Neural cell (in vitro differentiated cells): ENCODE measurements around the gene GSN. TPM values are rescaled to one million over a fixed set of nuclear protein-coding genes. Genes with fewer than 3 reads are reported as not detected.

ENCODE experiments used
- H2AFZ ChIP-seq: fragments of 200-600, 300-800 bp; sonication (generic), shearing (Covaris generic); 2 replicates; pipeline ENCODE4 v1.6.0; 2014; ENCODE audit warnings: low read depth, mild to moderate bottlenecking, antibody characterized with exemption, low read length, moderate library complexity
- H3F3A ChIP-seq: fragments of 200-600 bp; shearing (Covaris generic); 2 replicates; pipeline ENCODE4 v1.6.1; 2016; ENCODE audit warnings: mild to moderate bottlenecking, moderate library complexity, mixed read lengths, antibody characterized with exemption, low read length; ENCODE audit not compliant: insufficient read depth, poor library complexity, severe bottlenecking
- H3K27ac ChIP-seq: fragments of 200-600, 300-800 bp; sonication (generic), shearing (Covaris generic); 2 replicates; pipeline ENCODE4 v1.5.1; 2014; ENCODE audit warnings: mild to moderate bottlenecking, low read length, moderate library complexity
- H3K27me3 ChIP-seq: fragments of 300-800, 200-600 bp; sonication (generic), shearing (Covaris generic); 2 replicates; pipeline ENCODE4 v1.6.0; 2014; ENCODE audit warnings: mild to moderate bottlenecking, low read depth, low read length, moderate library complexity; ENCODE audit not compliant: insufficient read depth
- H3K36me3 ChIP-seq: fragments of 300-800, 200-600 bp; sonication (generic), shearing (Covaris generic); 2 replicates; pipeline ENCODE4 v1.5.1; 2014; ENCODE audit warnings: mild to moderate bottlenecking, antibody characterized with exemption, low read length, moderate library complexity; ENCODE audit not compliant: insufficient read depth
- H3K4me2 ChIP-seq: fragments of 300-800, 200-600 bp; sonication (generic), shearing (Covaris generic); 2 replicates; pipeline ENCODE4 v1.6.0; 2014; ENCODE audit warnings: mild to moderate bottlenecking, low read length
- H3K4me3 ChIP-seq: fragments of 300-800, 200-600 bp; sonication (generic), shearing (Covaris generic); 2 replicates; pipeline ENCODE4 v1.5.1; 2014; ENCODE audit warnings: mild to moderate bottlenecking, low read length, moderate library complexity
- H3K79me2 ChIP-seq: fragments of 200-600 bp; shearing (Covaris generic); replicated peaks from 2 replicates; pipeline ENCODE4 v1.6.0; 2014; ENCODE audit warnings: mild to moderate bottlenecking, low read length, moderate library complexity; ENCODE audit not compliant: insufficient read depth
- H3K9ac ChIP-seq: fragments of 300-800, 200-600 bp; sonication (generic), shearing (Covaris generic); 2 replicates; pipeline ENCODE4 v1.6.1; 2016; ENCODE audit warnings: mild to moderate bottlenecking, low read length, mixed read lengths
- H3K9me2 ChIP-seq: fragments of 200-600 bp; shearing (Covaris generic); 2 replicates; pipeline ENCODE4 v1.6.1; 2016; ENCODE audit warnings: mild to moderate bottlenecking, low read length, mixed read lengths; ENCODE audit not compliant: insufficient read depth
- H3K9me3 ChIP-seq: fragments of 200-600, 300-800 bp; sonication (generic), shearing (Covaris generic); 2 replicates; pipeline ENCODE4 v1.6.1; 2016; ENCODE audit warnings: mild to moderate bottlenecking, mixed run types, low read length, moderate library complexity, mixed read lengths
- H4K20me1 ChIP-seq: fragments of 200-600 bp; shearing (Covaris generic); 2 replicates; pipeline ENCODE4 v1.6.1; 2016; ENCODE audit warnings: mild to moderate bottlenecking, mixed run types; ENCODE audit not compliant: insufficient read depth
- CTCF ChIP-seq: fragments of 450-650 bp; IDR thresholded peaks from 2 replicates; pipeline ENCODE4 v1.5.1; 2014; ENCODE audit warnings: antibody characterized with exemption, mild to moderate bottlenecking, moderate library complexity; ENCODE audit not compliant: poor library complexity, severe bottlenecking
- EP300 ChIP-seq: fragments of 450-650 bp; conservative IDR thresholded peaks from 2 replicates; pipeline ENCODE4 v1.6.1; 2014; ENCODE audit warnings: antibody characterized with exemption, mild to moderate bottlenecking, moderate library complexity; ENCODE audit not compliant: poor library complexity, severe bottlenecking
- EZH2 ChIP-seq: fragments of 200-600, 300-800 bp; shearing (Covaris generic), sonication (generic); IDR thresholded peaks from 2 replicates; pipeline ENCODE4 v1.6.1; 2014; ENCODE audit warnings: antibody characterized with exemption, low read length, borderline replicate concordance, mild to moderate bottlenecking; ENCODE audit not compliant: insufficient read depth, poor library complexity, severe bottlenecking
- MXI1 ChIP-seq: fragments of 450-650 bp; conservative IDR thresholded peaks from 2 replicates; pipeline ENCODE4 v1.6.1; 2014; ENCODE audit warnings: antibody characterized with exemption, mild to moderate bottlenecking; ENCODE audit not compliant: poor library complexity, severe bottlenecking
- POLR2AphosphoS5 ChIP-seq: IDR thresholded peaks from 2 replicates; pipeline ENCODE4 v1.6.1; 2012
- RAD21 ChIP-seq: fragments of 450-650 bp; conservative IDR thresholded peaks from 2 replicates; pipeline ENCODE4 v1.6.1; 2014; ENCODE audit warnings: antibody characterized with exemption, mild to moderate bottlenecking, moderate library complexity
- SMC3 ChIP-seq: fragments of 450-650 bp; conservative IDR thresholded peaks from 2 replicates; pipeline ENCODE4 v1.6.1; 2014; ENCODE audit warnings: antibody characterized with exemption, mild to moderate bottlenecking, moderate library complexity; ENCODE audit not compliant: poor library complexity
- TAF1 ChIP-seq: IDR thresholded peaks from 2 replicates; pipeline ENCODE4 v1.6.1; 2012; ENCODE audit warnings: low read depth
- polyA plus RNA-seq: library from polyadenylated mRNA; depleted of rRNA; stranded (reverse); fragments of >200 nt; gene quantifications from 2 replicates; pipeline ENCODE4 v1.2.3, GENCODE V29; 2014
- TF ChIP-seq, protein P1 (sequence below): IDR thresholded peaks from 2 replicates; pipeline ENCODE4 v1.6.1; 2012; ENCODE audit warnings: borderline replicate concordance

Gene GSN
- polyA plus RNA-seq, 1 donor from 2014 or later, result 2.4 TPM

GRCh38 chr9:121344184-121344583 is 76.2 kb downstream of the GSN start:
- Histone ChIP-seq H3K36me3 (no peaks in the 10 kb centered on the region), H3K9me2 (no peaks in the 10 kb centered on the region), H3K4me2 (no peak overlapping the region), H4K20me1 (no peaks in the 10 kb centered on the region), H3K9ac (no peak overlapping the region), H3K27me3 (no peaks in the 10 kb centered on the region), H2AFZ (no peak overlapping the region), H3K27ac (no peak overlapping the region), H3K4me3 (no peak overlapping the region), H3K9me3 (no peaks in the 10 kb centered on the region), H3F3A (no peaks in the 10 kb centered on the region), H3K79me2 (no peaks in the 10 kb centered on the region)
- TF ChIP-seq EZH2 (no peak), CTCF (no peak), EP300 (no peak), RAD21 (no peak), SMC3 (no peak), MXI1 (no peak), TAF1 (no peak), POLR2AphosphoS5 (no peak)
- TF ChIP-seq, protein P1, sequence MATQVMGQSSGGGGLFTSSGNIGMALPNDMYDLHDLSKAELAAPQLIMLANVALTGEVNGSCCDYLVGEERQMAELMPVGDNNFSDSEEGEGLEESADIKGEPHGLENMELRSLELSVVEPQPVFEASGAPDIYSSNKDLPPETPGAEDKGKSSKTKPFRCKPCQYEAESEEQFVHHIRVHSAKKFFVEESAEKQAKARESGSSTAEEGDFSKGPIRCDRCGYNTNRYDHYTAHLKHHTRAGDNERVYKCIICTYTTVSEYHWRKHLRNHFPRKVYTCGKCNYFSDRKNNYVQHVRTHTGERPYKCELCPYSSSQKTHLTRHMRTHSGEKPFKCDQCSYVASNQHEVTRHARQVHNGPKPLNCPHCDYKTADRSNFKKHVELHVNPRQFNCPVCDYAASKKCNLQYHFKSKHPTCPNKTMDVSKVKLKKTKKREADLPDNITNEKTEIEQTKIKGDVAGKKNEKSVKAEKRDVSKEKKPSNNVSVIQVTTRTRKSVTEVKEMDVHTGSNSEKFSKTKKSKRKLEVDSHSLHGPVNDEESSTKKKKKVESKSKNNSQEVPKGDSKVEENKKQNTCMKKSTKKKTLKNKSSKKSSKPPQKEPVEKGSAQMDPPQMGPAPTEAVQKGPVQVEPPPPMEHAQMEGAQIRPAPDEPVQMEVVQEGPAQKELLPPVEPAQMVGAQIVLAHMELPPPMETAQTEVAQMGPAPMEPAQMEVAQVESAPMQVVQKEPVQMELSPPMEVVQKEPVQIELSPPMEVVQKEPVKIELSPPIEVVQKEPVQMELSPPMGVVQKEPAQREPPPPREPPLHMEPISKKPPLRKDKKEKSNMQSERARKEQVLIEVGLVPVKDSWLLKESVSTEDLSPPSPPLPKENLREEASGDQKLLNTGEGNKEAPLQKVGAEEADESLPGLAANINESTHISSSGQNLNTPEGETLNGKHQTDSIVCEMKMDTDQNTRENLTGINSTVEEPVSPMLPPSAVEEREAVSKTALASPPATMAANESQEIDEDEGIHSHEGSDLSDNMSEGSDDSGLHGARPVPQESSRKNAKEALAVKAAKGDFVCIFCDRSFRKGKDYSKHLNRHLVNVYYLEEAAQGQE, result no peak

DNA sequence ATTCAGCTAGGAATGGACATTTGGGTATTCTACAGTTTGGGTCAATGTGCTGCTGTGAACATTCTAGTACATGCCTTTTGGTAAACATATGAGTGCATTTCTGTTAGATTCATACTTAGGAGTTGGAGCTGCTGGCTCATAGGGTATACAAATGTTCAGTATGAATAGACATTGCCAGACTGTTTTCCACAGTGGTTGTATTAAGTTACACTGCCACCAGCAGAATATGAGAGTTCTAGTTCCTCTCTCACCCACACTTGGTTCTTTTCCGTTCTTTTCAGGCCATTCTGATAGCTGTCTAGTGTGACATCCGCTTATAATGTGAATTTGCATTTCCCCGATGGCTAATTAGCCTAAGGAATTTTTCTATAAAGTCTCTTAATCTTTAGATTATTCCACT is 77.1 kb downstream of the GSN start:
- H3K9me2 ChIP-seq, result no peaks in the 10 kb centered on the region
- no peak overlapping the region for H3K27ac ChIP-seq
- H3K4me2 ChIP-seq, result no peak overlapping the region
- no peaks in the 10 kb centered on the region for H3K79me2 ChIP-seq
- no peak overlapping the region for H3K4me3 ChIP-seq
- H4K20me1 ChIP-seq, result no peaks in the 10 kb centered on the region
- H3F3A ChIP-seq, result no peaks in the 10 kb centered on the region
- no peaks in the 10 kb centered on the region for H3K36me3 ChIP-seq
- no peaks in the 10 kb centered on the region for H3K9me3 ChIP-seq
- TF ChIP-seq TAF1, result no peak
- no peak for TF ChIP-seq POLR2AphosphoS5
- no peak overlapping the region for H2AFZ ChIP-seq
- H3K9ac ChIP-seq, result no peak overlapping the region
- H3K27me3 ChIP-seq, result no peaks in the 10 kb centered on the region

DNA sequence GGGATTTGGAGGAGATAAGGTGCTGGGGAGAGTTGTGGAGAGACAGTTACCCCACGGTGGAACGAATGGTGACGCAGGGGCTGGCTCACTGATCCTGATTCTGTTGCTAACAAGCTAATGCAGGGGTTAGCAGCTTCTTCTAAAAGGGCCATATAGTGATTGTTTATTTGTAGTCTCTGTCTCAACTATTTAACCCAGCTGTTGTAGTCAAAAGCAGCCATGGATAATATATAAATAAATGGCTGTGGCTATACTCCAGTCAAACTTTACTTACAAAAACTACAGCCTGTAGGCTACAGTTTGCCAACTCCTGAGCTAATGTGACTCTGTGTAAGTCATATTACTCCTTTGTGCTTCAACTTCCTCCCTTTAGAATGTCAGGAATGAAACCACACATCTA is 80.3 kb downstream of the GSN start:
- Histone ChIP-seq H3K27ac (no peak overlapping the region), H3K27me3 (no peaks in the 10 kb centered on the region), H3K4me3 (no peak overlapping the region), H3K79me2 (no peaks in the 10 kb centered on the region), H3K9me2 (no peaks in the 10 kb centered on the region), H3F3A (no peaks in the 10 kb centered on the region), H4K20me1 (no peaks in the 10 kb centered on the region), H3K4me2 (no peak overlapping the region), H3K9me3 (no peaks in the 10 kb centered on the region), H3K9ac (no peak overlapping the region), H3K36me3 (no peaks in the 10 kb centered on the region), H2AFZ (no peak overlapping the region)
- TF ChIP-seq, protein P1, result no peak
- TF ChIP-seq CTCF (no peak), RAD21 (no peak), POLR2AphosphoS5 (no peak), SMC3 (no peak), EZH2 (no peak), TAF1 (no peak), MXI1 (no peak), EP300 (no peak)
